LNCAP (cell line): ENCODE results near the gene HCFC1.

Source experiments
- TF ChIP-seq, protein P1 (sequence below): fragments of 450-650 bp; IDR thresholded peaks from 2 replicates; pipeline ENCODE4 v1.5.1; 2017; ENCODE audit warnings: mild to moderate bottlenecking

The HCFC1 gene

DNA sequence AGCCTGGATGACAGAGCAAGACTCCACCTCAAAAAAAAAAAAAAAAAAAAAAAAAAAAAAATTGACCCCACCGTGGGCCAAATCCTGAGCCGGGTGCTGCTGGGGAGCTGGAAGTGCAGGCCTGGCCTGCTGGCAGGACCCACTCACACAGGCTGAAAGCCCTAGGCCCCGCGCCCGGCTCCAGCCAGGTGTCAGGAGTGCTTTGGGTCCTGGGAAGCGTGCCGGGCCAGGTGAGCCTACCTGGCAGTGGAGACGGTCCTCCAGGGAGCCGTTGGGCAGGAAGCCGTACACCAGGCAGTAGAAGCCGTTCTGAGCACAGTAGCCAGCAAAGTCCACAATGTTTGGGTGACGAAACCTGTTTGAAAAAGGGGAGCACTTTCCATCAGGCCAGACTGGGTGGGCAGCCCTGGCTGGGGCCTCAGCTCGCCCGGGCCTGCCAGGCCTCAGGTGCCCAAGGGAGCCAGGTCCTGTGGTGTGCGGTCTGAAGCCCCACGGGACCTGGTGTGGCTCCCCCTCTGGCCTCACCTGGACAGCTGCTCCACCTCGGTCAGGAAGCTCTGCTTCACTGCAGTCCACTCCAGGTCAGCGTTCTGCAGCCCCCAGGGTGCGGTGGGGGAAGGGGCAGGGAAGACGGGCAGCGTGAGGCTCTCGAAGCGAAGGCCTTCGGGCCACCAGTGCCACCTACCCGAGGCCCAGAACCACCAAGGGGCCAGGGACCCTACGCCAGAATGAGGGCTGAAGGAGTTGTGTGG is 46.3 kb upstream of the HCFC1 start:
- TF ChIP-seq, protein P1, sequence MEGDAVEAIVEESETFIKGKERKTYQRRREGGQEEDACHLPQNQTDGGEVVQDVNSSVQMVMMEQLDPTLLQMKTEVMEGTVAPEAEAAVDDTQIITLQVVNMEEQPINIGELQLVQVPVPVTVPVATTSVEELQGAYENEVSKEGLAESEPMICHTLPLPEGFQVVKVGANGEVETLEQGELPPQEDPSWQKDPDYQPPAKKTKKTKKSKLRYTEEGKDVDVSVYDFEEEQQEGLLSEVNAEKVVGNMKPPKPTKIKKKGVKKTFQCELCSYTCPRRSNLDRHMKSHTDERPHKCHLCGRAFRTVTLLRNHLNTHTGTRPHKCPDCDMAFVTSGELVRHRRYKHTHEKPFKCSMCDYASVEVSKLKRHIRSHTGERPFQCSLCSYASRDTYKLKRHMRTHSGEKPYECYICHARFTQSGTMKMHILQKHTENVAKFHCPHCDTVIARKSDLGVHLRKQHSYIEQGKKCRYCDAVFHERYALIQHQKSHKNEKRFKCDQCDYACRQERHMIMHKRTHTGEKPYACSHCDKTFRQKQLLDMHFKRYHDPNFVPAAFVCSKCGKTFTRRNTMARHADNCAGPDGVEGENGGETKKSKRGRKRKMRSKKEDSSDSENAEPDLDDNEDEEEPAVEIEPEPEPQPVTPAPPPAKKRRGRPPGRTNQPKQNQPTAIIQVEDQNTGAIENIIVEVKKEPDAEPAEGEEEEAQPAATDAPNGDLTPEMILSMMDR = no peak

- TF ChIP-seq, protein P1 = no peak
Observed at GRCh38 chrX:154016366-154017076, 44.9 kb upstream of the HCFC1 start.

- TF ChIP-seq, protein P1 = no peak
Observed at GRCh38 chrX:154015581-154016264, 44.1 kb upstream of the HCFC1 start.

DNA sequence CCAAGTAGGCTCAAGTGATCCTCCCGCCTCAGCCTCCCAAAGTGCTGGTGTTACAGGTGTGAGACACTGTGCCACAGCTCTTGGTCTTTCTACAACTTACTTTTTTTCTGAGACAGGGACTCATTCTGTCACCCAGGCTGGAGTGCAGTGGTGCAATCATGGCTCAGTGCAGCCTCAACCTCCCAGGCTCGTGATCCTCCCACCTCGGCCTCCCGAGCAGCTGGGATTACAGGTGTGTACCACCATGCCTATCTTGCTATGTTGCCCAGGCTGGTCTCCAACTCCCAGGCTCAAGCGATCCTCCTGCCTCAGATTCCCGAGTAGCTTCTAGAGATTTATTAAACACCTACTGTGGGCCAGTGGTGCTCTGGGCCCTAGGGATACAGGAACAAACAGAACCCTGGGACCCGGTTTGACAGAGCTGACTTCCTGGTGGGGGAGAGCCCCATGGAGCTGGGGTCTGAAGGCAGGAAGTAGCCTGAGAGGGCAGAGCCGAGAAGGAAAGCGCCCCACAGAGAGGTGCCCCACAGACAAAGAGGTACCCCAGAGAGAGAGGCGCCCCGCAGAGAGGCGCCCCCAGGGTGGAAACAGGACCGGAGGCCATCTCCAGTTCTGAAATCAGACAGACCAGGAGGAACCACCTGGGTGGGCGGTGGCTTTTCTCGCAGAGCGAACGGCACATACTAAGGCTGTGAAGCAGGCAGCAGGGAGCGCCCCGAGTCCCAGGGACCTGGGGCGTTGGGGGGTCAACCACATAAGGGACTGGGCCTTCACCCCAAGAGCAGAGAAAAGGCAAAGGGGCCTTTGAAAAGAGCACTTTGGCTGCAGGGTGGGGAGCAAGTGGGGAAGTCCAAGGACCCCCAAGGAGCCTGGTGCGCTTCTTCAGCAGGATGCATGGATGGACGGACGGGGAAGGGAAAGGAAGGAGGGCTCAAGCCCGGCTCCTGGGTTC is 43.1 kb upstream of the HCFC1 start:
- TF ChIP-seq, protein P1 = no peak

- TF ChIP-seq, protein P1 = peak; percentile 78
Observed at GRCh38 chrX:154013614-154014360, 42.2 kb upstream of the HCFC1 start.

DNA sequence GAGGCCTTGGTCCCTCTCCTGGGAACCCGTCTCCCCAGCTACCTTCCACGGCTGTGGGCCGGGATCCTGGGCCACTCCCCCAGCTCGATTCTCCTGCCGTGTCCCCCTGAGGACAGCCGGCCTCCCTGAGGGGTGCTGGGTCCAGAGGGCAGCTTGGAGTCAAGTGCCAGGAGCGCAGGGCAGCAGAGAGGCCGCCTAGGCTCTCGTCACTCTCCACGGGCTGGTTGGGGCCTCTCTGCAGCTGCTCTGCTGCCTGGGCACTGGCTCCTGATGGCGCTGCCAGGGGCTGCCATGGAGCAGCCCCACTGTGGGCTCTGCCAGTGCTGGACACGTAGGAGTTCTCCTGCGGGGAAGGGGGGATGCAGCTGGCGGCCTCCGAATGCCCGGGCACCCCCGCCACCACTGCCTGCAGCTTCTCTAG is 41.4 kb upstream of the HCFC1 start:
- TF ChIP-seq, protein P1 = no peak
